SU-DHL-6 (cell line): ENCODE results near the gene PSMC5.

ENCODE experiments used
- CTCF ChIP-seq: fragments of 200-600 bp; sonication (generic); IDR thresholded peaks from one replicate; pipeline ENCODE4 v1.5.1; 2017; ENCODE audit warnings: antibody characterized with exemption, mild to moderate bottlenecking, low read length, moderate library complexity; ENCODE audit not compliant: insufficient read depth, poor library complexity, severe bottlenecking
- EZH2phosphoT487 ChIP-seq: fragments of 200-600 bp; sonication (generic), shearing (Covaris generic); conservative IDR thresholded peaks from 2 replicates; pipeline ENCODE4 v1.6.1; 2018; ENCODE audit warnings: mild to moderate bottlenecking, antibody characterized with exemption, low read length, moderate library complexity, mixed read lengths

GRCh38 chr17:63832014-63832413 lies 4.8 kb downstream of the PSMC5 start:
- no peak for TF ChIP-seq CTCF
- TF ChIP-seq EZH2phosphoT487, result no peak
